ENCODE data around the gene FAM193A. TPM values are rescaled to one million over a fixed set of nuclear protein-coding genes. Genes with fewer than 3 reads are reported as not detected.
"Not testable (repeated sequence)": the region's sequence is repeated elsewhere in the genome, so short reads cannot be mapped to it uniquely, and the experiment has no call there.

The FAM193A gene
- total and polyA plus RNA-seq, 11 donors, result 9.7 to 21.0 (median 16.3) TPM

- no peaks in the 10 kb centered on the region for H3K27me3 ChIP-seq
- TF ChIP-seq POLR2A (IDR thresholded peaks at IDR 0.05) (no peak), CTCF (IDR thresholded peaks at IDR 0.05) (peak in 5 of 12 donors; percentile 7 to 38 (median 33))
- WGBS, 4 donors, result 2 to 15% (median 2%) methylated on average over 12 to 77 of the region's 77 CpGs
- peak overlapping the region; percentile 65 to 99 (median 86) for H3K4me3 ChIP-seq
- DNase-seq, result peak; percentile 53 to 81 (median 58)
- peak overlapping the region; percentile 94 to 99 (median 97) for H3K27ac ChIP-seq
- peaks cover 0 to 3% (median 0%) of the 10 kb centered on the region in 9 donors for H3K36me3 ChIP-seq
- ATAC-seq, result peak; percentile 0 to 16 (median 8)
- intact Hi-C loops (cut with DNase I), result loop anchor here in 8 of 10 donors (2.0 to 10.0 kb wide), 10 partner anchors 53 to 293 kb away; partner anchors contain the start of genes RNF4 (in 7 of the 8), HAUS3 (in 2 of the 8), POLN (in 2 of the 8) and CFAP99 (in 1 of the 8)
- H3K4me1 ChIP-seq, result peaks cover 5 to 38% (median 26%) of the 10 kb centered on the region in 12 donors
- no peaks in the 10 kb centered on the region for H3K9me3 ChIP-seq
These were observed 863 bp upstream of the FAM193A start for GRCh38 chr4:2535376-2536192.

GRCh38 chr4:2537011-2537830, 774 bp downstream of the FAM193A start:
- DNase-seq (peak; percentile 23 to 81 (median 50)), ATAC-seq (peak in 2 of 4 donors; percentile 0)
- no peak for TF ChIP-seq POLR2A (IDR thresholded peaks at IDR 0.05)
- no peak for TF ChIP-seq CTCF (IDR thresholded peaks at IDR 0.05)
- peak overlapping the region; percentile 71 to 99 (median 92) for H3K4me3 ChIP-seq
- peaks cover 5 to 38% (median 26%) of the 10 kb centered on the region in 12 donors for H3K4me1 ChIP-seq
- no peaks in the 10 kb centered on the region for H3K9me3 ChIP-seq
- H3K27me3 ChIP-seq, result no peaks in the 10 kb centered on the region
- intact Hi-C loops (cut with DNase I), result loop anchor here in 8 of 10 donors (2.0 to 10.0 kb wide), 10 partner anchors 55 to 295 kb away; partner anchors contain the start of genes RNF4 (in 7 of the 8), HAUS3 (in 2 of the 8), POLN (in 2 of the 8) and CFAP99 (in 1 of the 8)
- peaks cover 0 to 3% (median 0%) of the 10 kb centered on the region in 9 donors for H3K36me3 ChIP-seq
- WGBS, 4 donors, result 0 to 1% (median 1%) methylated on average over 25 to 103 of the region's 103 CpGs
- peak overlapping the region; percentile 68 to 98 (median 94) for H3K27ac ChIP-seq

GRCh38 chr4:2543580-2544191, 7.2 kb downstream of the FAM193A start:
- H3K4me3 ChIP-seq; H3K9me3 ChIP-seq; DNase-seq; intact Hi-C loops (cut with DNase I); ATAC-seq; H3K27ac ChIP-seq; H3K27me3 ChIP-seq: not testable (repeated sequence)
- Histone ChIP-seq H3K36me3 (peaks cover 0 to 13% (median 3%) of the 10 kb centered on the region in 9 donors), H3K4me1 (peaks cover 0 to 28% (median 11%) of the 10 kb centered on the region in 12 donors)
- WGBS, 4 donors, result 89 to 93% (median 92%) methylated on average over 10 of the region's 10 CpGs

- WGBS, 4 donors, result 93 to 97% (median 96%) methylated on average over 7 of the region's 7 CpGs
- Histone ChIP-seq H3K4me3 (no peak overlapping the region), H3K27ac (no peak overlapping the region), H3K9me3 (no peaks in the 10 kb centered on the region), H3K27me3 (no peaks in the 10 kb centered on the region), H3K36me3 (peaks cover 0 to 9% (median 0%) of the 10 kb centered on the region in 9 donors), H3K4me1 (peaks cover 0 to 15% (median 3%) of the 10 kb centered on the region in 12 donors)
- TF ChIP-seq POLR2A (IDR thresholded peaks at IDR 0.05), result no peak
- no peak for TF ChIP-seq CTCF (IDR thresholded peaks at IDR 0.05)
- ATAC-seq (no peak), DNase-seq (no peak)
- intact Hi-C loops (cut with DNase I), result no loop called here
These were observed 9.0 kb downstream of the FAM193A start for GRCh38 chr4:2545321-2546013.
